SIG-M5 (cell line): Measurements from ENCODE around the gene TMCC1.

ENCODE experiments used
- DNase-seq: peaks from one replicate; lab custom pipeline; 2025; lab: John Stamatoyannopoulos, UW

Gene TMCC1

DNA sequence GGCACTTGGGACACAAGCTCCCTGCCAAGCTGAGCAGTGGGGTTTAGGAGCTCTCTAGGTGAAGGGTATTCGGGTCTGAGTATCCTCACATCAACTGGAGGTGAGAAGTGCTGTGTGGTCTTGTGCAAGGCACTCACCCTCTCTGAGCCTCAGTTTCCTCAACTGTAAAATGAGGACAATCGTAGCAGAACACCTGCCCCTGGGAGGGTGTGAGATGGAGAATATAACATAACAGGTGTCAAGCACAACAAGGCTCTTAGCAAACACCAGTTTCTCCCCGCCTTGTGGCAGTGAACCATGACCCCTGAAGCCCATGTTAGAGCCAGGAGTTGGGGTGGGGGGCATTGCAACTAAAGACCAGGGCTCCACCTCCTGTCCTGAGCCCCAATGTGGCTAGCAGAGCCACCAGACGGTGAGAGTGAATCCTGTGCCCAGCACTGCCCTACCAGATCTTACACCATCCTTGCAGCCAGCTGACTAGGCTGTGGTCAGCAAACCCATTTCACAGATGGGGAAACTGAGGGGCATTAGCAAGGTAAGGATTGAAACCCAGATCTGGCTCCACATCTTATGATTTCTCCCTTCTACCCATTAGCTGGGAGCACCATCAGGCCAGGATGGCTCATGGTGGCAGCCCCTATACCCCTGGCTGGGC is 284.4 kb downstream of the TMCC1 start:
- no peak for DNase-seq

- DNase-seq, result no peak
Measured at GRCh38 chr3:129608087-129608935, 285.2 kb downstream of the TMCC1 start.

DNA sequence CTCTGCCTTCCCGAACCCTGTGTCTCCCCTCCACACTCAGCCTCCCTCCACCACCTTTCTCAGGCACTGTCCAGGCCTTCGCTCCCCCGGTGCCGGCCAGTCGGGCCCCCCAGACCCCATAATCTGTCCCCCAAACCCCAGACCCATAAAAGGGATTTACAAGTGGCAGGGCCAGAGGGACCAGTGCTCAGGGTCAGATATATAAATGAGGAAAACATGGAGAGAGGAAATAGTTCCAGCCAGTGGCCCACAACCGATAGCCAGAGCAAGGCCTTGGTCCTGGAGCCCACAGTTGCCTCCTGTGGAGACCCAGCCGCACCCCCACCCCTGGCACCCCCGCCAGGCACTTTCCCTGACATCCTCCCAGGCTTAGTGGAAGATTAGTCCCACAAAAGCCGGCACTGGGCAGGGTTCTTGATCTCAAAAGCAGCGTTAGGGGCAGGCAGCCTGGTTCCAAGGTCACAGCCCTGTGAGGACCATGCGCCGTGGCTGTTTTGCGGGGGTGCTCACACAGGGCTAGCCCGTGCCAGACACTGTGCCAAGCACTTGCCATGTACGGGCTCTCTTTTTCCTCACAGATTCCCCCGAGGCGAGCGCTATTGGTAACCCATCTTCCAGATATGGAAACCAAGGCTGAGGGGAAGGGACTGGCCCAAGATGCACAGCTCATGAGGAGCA is 286.0 kb downstream of the TMCC1 start:
- DNase-seq, result no peak

- DNase-seq, result no peak
Measured at GRCh38 chr3:129606636-129607390, 286.7 kb downstream of the TMCC1 start, which contains the start of gene PLXND1. PLXND1 (minus strand) TSS chr3:129606676; CDS start chr3:129606639, 37 bp downstream.

DNA sequence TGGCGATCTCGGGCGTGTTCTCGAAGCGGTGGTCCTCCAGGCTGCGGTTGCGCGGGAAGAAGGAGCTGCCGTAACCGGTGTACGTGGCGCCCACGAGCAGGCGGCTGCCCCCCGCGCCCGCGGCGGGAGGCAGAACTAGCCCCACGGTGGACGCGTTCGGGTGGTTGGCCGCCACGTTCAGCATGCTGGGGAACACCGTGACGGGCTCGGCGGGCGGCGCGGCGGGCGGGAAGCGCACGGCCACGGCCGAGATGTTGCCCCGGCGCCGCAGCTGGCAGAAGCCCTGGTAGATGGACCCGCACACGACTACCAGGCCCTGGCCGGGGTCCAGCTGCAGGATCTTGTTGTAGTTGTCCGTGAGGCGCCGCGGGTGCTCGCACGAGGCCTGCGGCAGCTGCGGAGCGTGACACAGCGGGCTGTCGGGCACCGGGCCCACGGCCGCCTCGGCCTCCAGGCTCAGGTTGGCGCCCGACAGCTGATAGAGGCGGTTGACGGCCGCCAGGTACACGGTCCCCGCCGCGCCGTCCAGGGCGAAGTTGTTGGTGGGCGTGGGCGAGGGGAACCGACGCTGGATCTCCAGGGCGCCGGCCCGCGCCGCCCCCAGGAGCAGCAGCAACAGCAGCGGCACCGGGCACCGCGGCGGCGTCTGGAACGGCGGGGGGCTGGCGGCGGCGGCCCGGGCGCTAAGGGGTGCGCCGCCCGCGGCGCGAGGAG is 287.4 kb downstream of the TMCC1 start:
- DNase-seq, result no peak

DNA sequence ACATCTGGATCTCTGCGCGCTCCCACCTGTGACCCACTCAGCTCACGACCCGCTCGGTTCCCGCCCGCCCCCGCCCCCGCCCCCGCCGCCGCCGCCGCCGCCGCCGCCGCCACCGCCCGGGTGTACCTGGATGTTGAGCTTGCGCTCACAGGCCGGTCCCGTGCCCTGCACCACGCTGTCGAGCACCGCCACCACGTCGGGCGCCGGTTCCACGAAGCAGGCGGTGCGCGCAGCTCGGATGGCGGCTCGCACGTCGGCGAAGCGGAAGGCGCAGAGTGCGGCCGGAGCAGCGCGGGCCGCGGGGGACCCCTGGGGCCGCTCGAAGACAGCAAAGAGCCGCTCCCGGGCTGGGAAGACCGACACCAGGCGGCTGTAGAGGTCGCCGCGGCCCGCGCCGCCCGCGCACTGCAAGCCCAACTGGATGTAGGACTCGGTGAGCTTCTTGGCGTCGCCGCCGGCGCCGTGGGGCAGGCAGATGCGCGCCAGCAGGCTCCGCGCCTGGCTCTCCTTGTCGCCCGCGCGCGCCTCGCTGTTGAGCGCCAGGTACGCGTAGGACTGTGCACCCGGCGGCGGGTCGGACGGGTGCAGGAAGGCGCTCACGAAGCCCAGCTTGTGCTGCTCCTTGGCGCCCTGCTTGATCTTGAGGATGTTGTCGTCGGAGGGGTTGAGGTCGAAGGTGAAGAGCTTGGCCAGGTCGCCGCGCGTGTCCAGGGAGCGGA is 288.1 kb downstream of the TMCC1 start:
- DNase-seq, result no peak

- DNase-seq, result no peak
Measured at GRCh38 chr3:129604767-129605166, 288.7 kb downstream of the TMCC1 start.

DNA sequence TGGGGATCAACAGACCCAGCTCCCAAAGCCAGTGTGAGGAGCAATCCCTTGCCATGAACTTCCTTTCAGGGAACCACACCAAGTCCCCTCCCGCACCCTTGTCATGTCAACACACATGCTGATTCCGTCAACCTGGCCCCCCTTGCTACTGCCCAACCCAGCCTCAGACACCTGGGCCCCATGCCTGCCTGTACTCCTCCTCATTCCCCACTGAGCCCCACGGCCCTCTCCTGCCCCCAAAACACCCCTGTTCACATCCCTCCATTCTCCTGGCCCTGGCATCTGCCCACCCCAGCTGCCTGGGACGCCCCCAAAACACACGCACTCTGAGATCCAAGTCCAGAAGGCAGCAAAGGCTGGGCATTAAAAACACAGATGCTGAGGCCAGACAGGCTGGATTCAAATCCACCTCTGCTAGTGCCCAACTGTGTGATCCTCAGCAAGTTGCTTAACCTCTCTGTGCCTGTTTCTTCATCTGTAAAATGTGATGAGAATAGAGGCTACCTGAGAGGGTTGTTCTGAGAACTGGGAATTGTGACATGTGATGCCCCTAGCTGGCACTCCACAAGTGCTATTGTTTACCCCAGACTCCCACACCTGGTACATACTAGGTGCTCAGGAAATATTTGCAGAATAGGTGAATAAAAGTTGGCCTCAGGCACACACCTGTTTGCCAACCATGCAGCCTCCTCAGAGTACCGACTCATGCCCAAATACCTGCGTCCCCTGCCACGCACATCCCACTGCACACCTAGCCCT is 289.3 kb downstream of the TMCC1 start:
- no peak for DNase-seq

GRCh38 chr3:129603561-129603942 is 290.0 kb downstream of the TMCC1 start:
- DNase-seq, result no peak

GRCh38 chr3:129602730-129603560 is 290.6 kb downstream of the TMCC1 start:
- DNase-seq, result no peak

- DNase-seq, result no peak
Measured at GRCh38 chr3:129602309-129602708, 291.2 kb downstream of the TMCC1 start.

- no peak for DNase-seq
Measured at GRCh38 chr3:129601713-129602112, 291.8 kb downstream of the TMCC1 start.

DNA sequence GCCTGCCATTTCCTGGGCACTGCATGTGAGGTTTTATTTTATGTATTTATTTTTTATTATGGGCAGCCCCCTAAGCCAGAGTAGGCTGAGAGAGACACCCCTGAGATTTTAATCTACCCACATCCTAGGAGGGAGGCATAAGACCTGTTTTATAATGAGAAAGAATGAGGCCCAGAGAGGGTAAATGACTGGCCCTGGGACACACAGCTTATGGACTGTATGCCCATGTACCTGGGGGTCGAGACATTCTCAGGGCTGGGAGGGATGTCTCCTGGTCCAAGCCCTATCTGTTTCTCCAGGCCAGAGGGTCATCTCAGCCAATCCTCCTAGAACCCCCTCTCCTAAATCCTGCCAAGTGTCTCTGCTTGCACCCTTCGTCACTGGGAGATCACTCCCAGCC is 293.2 kb downstream of the TMCC1 start:
- no peak for DNase-seq

- DNase-seq, result no peak
Measured at GRCh38 chr3:129599607-129600006, 293.9 kb downstream of the TMCC1 start.

DNA sequence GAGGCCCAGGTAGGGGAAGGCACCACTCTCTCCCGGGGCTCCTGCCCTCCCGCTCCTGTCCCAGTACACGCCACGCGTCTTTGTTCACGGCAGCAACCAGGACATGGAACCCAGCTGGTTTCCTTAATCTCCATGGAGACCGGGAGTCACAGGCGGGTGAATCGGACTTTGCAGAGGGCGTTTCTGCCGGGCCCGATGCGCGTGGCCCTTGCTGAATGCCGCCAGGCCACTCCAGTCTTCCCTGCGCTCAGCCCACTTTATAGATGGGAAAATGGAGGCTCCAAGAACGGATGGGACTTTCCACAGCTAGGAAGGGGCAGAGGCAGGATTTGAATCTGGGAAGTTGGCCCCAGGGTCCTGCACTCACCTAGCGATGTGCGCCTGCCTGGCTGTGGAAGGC is 294.4 kb downstream of the TMCC1 start:
- DNase-seq, result no peak

- no peak for DNase-seq
Measured at GRCh38 chr3:129598484-129598883, 295.0 kb downstream of the TMCC1 start.

DNA sequence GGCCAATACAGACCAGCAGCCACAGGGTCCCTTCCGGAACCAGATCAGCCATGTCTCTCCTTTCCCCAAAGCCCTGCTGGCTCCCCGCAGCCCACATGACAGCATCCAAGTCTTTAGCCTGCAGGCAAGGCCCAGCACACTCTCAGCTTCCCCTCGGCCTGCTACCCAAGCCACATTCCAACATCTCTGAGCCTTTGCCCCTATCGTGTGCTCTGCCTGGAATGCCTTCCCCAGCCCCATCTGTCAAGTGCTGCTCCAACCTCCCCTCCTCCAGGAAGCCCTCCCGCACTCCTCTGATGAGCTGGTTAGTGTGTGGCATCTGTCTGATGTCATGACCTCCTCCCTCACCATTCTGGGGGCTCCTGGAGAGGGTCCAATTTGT is 295.5 kb downstream of the TMCC1 start:
- no peak for DNase-seq
